Epithelial cell of proximal tubule (primary cell): ENCODE measurements around the gene RBMS2. TPM values are rescaled to one million over a fixed set of nuclear protein-coding genes. Genes with fewer than 3 reads are reported as not detected.
A peak's percentile ranks its signal among the peaks of the same experiment; 100 is the strongest.
"Not testable (repeated sequence)": the region's sequence is repeated elsewhere in the genome, so short reads cannot be mapped to it uniquely, and the experiment has no call there.

Experiments
- DNase-seq: peaks from one replicate; pipeline ENCODE4 v3.0.0-alpha.2; 2011; ENCODE audit warnings: low read depth
- H3K4me3 ChIP-seq: 2 replicates; pipeline ENCODE4 v1.5.1; 2011; ENCODE audit warnings: low read depth, mild to moderate bottlenecking, low read length
- CTCF ChIP-seq: conservative IDR thresholded peaks from 2 replicates; pipeline ENCODE4 v1.5.1; 2012; ENCODE audit warnings: low read depth, mild to moderate bottlenecking, low read length
- total RNA-seq: library from RNA; depleted of rRNA; stranded (reverse); fragments of >200 nt; gene quantifications from 2 replicates; pipeline ENCODE4 v1.2.3, GENCODE V29; 2015

RBMS2 gene
- total RNA-seq, 1 donor from 2014 or later: 23.9 TPM

GRCh38 chr12:56484566-56484965 is 37.1 kb upstream of the RBMS2 start:
- no peak overlapping the region for H3K4me3 ChIP-seq
- DNase-seq: no peak
- TF ChIP-seq CTCF: no peak

- H3K4me3 ChIP-seq: no peak overlapping the region
- no peak for DNase-seq
- no peak for TF ChIP-seq CTCF
Measured at GRCh38 chr12:56486694-56487093, 34.9 kb upstream of the RBMS2 start.

GRCh38 chr12:56487448-56488040 is 34.1 kb upstream of the RBMS2 start:
- DNase-seq: no peak
- peak overlapping the region; percentile 61 for H3K4me3 ChIP-seq
- no peak for TF ChIP-seq CTCF

- DNase-seq: no peak
- peak within 1 kb of the TSS; percentile 61 for H3K4me3 ChIP-seq
- no peak for TF ChIP-seq CTCF
Measured at GRCh38 chr12:56488041-56488955, 33.3 kb upstream of the RBMS2 start, which contains the start of gene GLS2. GLS2 (minus strand) TSS chr12:56488161; CDS start chr12:56488118, 43 bp downstream.

DNA sequence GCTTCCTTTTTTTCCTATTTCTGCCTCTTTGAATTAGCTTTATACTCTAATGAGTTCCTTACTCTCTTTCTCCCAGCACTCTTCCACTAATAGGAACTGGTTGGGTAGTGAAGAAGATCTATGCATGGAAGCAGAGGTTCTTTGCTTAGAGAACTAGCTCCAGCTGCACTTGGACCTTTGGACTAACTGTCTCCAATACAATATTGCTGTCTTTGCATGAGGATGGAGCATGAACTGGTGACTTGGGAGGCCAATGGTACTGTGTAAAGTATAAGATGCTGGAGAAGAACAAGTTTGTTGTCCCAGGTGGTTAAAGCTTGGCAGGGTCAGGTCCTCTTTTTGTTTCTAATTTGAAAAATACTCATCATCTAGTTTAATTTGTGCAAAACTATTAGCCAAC is 31.3 kb upstream of the RBMS2 start:
- no peak for DNase-seq
- no peak for TF ChIP-seq CTCF

GRCh38 chr12:56493409-56494105 is 28.1 kb upstream of the RBMS2 start:
- not testable (repeated sequence) for DNase-seq, H3K4me3 ChIP-seq

More for the DNA sequence above, 31.3 kb upstream of the RBMS2 start:
- H3K4me3 ChIP-seq: no peak overlapping the region

DNA sequence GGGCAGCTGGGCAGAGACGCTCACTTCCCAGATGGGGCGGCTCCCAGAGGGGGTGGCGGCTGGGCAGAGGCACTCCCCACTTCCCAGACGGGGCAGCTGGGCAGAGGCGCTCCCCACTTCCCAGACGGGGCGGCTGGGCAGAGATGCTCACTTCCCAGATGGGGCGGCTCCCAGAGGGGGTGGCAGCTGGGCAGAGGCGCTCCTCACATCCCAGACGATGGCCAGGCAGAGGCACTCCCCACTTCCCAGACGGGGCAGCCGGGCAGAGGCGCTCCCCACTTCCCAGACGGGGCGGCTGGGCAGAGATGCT is 27.6 kb upstream of the RBMS2 start:
- H3K4me3 ChIP-seq, DNase-seq: not testable (repeated sequence)

GRCh38 chr12:56494481-56494880 is 27.1 kb upstream of the RBMS2 start:
- not testable (repeated sequence) for DNase-seq, H3K4me3 ChIP-seq
